OCI-LY1 (cell line): ENCODE results near the gene TOMM22.

Source experiments
- H2AFZ ChIP-seq: fragments of 200-600 bp; sonication (generic), shearing (Covaris generic); 2 replicates; pipeline ENCODE4 v1.6.0; 2014; ENCODE audit warnings: antibody characterized with exemption, mild to moderate bottlenecking, low read length
- H3F3A ChIP-seq: fragments of 200-600 bp; sonication (generic), shearing (Covaris generic); 2 replicates; pipeline ENCODE4 v1.6.0; 2014; ENCODE audit warnings: mild to moderate bottlenecking, antibody characterized with exemption, low read length, moderate library complexity; ENCODE audit not compliant: insufficient read depth
- H3K27ac ChIP-seq: fragments of 200-600 bp; sonication (generic); 2 replicates; pipeline ENCODE4 v1.5.1; 2014; ENCODE audit warnings: low read length, mixed run types, mild to moderate bottlenecking, low read depth; ENCODE audit not compliant: poor library complexity, severe bottlenecking
- H3K27me3 ChIP-seq: fragments of 200-600 bp; sonication (generic); 2 replicates; pipeline ENCODE4 v1.6.0; 2014; ENCODE audit warnings: antibody characterized with exemption, mild to moderate bottlenecking, low read length, moderate library complexity; ENCODE audit not compliant: insufficient read depth
- H3K36me3 ChIP-seq: fragments of 200-600 bp; sonication (generic); 2 replicates; pipeline ENCODE4 v1.6.1; 2014; ENCODE audit warnings: mild to moderate bottlenecking, antibody characterized with exemption, low read length, moderate library complexity, mixed read lengths; ENCODE audit not compliant: insufficient read depth
- H3K4me1 ChIP-seq: fragments of 200-600 bp; sonication (generic); 2 replicates; pipeline ENCODE4 v1.5.1; 2014; ENCODE audit warnings: mild to moderate bottlenecking, low read length, moderate library complexity; ENCODE audit not compliant: insufficient read depth, severe bottlenecking
- H3K4me2 ChIP-seq: fragments of 200-600 bp; sonication (generic), shearing (Covaris generic); 2 replicates; pipeline ENCODE4 v1.6.1; 2014; ENCODE audit warnings: low read length
- H3K4me3 ChIP-seq: fragments of 200-600 bp; sonication (generic); 2 replicates; pipeline ENCODE4 v1.5.1; 2014; ENCODE audit warnings: low read length, low read depth, mild to moderate bottlenecking, mixed read lengths; ENCODE audit not compliant: poor library complexity, severe bottlenecking
- H3K79me2 ChIP-seq: fragments of 200-600 bp; shearing (Covaris generic); 2 replicates; pipeline ENCODE4 v1.6.1; 2016; ENCODE audit warnings: mixed run types, low read length, mixed read lengths; ENCODE audit not compliant: insufficient read depth
- H3K9ac ChIP-seq: fragments of 200-600 bp; sonication (generic), shearing (Covaris generic); 2 replicates; pipeline ENCODE4 v1.6.1; 2014; ENCODE audit warnings: mild to moderate bottlenecking, low read length, mixed read lengths
- H3K9me2 ChIP-seq: fragments of 200-600 bp; sonication (generic), shearing (Covaris generic); 2 replicates; pipeline ENCODE4 v1.6.1; 2014; ENCODE audit warnings: low read depth, mild to moderate bottlenecking, low read length, mixed read lengths
- H3K9me3 ChIP-seq: fragments of 200-600 bp; shearing (Covaris generic); 2 replicates; pipeline ENCODE4 v1.6.1; 2014; ENCODE audit warnings: low read length, mixed read lengths
- H4K20me1 ChIP-seq: fragments of 200-600 bp; sonication (generic), shearing (Covaris generic); 2 replicates; pipeline ENCODE4 v1.6.0; 2016; ENCODE audit warnings: mild to moderate bottlenecking, low read length; ENCODE audit not compliant: insufficient read depth
- EZH2 ChIP-seq: fragments of 200-600 bp; sonication (generic), shearing (Covaris generic); IDR thresholded peaks from 2 replicates; pipeline ENCODE4 v1.8.0; 2017; ENCODE audit warnings: borderline replicate concordance, mixed run types, mild to moderate bottlenecking, antibody characterized with exemption, low read length, moderate library complexity, mixed read lengths
- TF ChIP-seq, protein P1 (sequence below): fragments of 200-600 bp; sonication (generic), shearing (Covaris generic); IDR thresholded peaks from 2 replicates; pipeline ENCODE4 v1.5.1; 2017; ENCODE audit warnings: mild to moderate bottlenecking, antibody characterized with exemption, low read length, moderate library complexity, mixed read lengths

The TOMM22 gene

DNA sequence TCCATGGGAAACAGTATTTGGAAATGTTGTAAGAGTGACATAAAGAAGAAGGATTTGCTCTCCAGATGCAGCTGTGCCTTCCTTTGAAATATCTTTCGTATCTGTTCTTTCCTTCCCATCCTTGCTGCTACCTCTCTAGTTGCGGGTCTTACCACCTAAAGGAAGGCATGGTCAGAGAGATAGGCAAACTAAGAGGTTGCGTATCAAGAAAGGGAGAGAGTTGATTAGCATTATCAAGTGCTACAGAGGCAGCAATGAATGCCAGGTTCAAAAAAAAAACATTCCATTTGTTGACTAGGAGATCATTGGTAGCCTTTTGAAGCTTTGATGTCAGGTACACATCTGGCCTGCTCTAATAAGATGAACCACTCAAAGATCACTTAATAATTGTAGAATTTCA lies 28.6 kb downstream of the TOMM22 start:
- H3K9me2 ChIP-seq: no peaks in the 10 kb centered on the region
- H3K9me3 ChIP-seq: no peaks in the 10 kb centered on the region
- peaks cover 33% of the 10 kb centered on the region for H3K4me1 ChIP-seq
- 0 out of 2 replicates have a peak, but pooled peaks cover 5% of the 10 kb centered on the region for H4K20me1 ChIP-seq
- TF ChIP-seq EZH2: no peak
- TF ChIP-seq, protein P1, sequence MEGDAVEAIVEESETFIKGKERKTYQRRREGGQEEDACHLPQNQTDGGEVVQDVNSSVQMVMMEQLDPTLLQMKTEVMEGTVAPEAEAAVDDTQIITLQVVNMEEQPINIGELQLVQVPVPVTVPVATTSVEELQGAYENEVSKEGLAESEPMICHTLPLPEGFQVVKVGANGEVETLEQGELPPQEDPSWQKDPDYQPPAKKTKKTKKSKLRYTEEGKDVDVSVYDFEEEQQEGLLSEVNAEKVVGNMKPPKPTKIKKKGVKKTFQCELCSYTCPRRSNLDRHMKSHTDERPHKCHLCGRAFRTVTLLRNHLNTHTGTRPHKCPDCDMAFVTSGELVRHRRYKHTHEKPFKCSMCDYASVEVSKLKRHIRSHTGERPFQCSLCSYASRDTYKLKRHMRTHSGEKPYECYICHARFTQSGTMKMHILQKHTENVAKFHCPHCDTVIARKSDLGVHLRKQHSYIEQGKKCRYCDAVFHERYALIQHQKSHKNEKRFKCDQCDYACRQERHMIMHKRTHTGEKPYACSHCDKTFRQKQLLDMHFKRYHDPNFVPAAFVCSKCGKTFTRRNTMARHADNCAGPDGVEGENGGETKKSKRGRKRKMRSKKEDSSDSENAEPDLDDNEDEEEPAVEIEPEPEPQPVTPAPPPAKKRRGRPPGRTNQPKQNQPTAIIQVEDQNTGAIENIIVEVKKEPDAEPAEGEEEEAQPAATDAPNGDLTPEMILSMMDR: no peak
- no peak overlapping the region for H3K4me2 ChIP-seq
- no peak overlapping the region for H2AFZ ChIP-seq
- no peak overlapping the region for H3K27ac ChIP-seq
- H3K36me3 ChIP-seq: peaks cover 35% of the 10 kb centered on the region; the same call in 1 of the 2 replicates
- H3K4me3 ChIP-seq: no peak overlapping the region
- no peaks in the 10 kb centered on the region for H3F3A ChIP-seq
- no peaks in the 10 kb centered on the region for H3K27me3 ChIP-seq
- peaks cover 72% of the 10 kb centered on the region for H3K79me2 ChIP-seq
- no peak overlapping the region for H3K9ac ChIP-seq

DNA sequence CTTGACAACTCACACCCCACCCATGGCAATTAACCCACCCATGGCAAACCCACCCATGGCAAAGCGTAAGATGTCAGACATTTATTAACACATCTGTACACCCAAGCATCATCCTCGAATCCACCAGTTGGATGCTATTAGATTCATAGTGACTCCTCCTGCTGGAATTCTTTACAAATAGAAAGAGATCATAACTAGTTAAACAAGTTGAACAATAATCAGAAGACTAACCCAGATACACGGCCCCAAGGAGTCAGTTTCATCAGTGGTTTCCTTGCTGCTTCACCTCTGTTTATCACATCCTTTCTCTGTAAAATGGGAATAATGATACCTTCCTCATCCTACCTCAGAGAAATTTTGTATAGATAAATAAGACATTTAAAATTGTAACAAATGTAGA lies 29.1 kb downstream of the TOMM22 start:
- Histone ChIP-seq H3K9me2 (no peaks in the 10 kb centered on the region), H4K20me1 (0 out of 2 replicates have a peak, but pooled peaks cover 5% of the 10 kb centered on the region), H3F3A (no peaks in the 10 kb centered on the region), H3K4me1 (peaks cover 33% of the 10 kb centered on the region), H3K27me3 (no peaks in the 10 kb centered on the region), H2AFZ (no peak overlapping the region), H3K27ac (no peak overlapping the region), H3K4me3 (no peak overlapping the region), H3K4me2 (no peak overlapping the region), H3K9ac (no peak overlapping the region), H3K79me2 (peaks cover 72% of the 10 kb centered on the region), H3K36me3 (peaks cover 37% of the 10 kb centered on the region; the same call in 1 of the 2 replicates), H3K9me3 (no peaks in the 10 kb centered on the region)
- TF ChIP-seq, protein P1: no peak
- no peak for TF ChIP-seq EZH2

DNA sequence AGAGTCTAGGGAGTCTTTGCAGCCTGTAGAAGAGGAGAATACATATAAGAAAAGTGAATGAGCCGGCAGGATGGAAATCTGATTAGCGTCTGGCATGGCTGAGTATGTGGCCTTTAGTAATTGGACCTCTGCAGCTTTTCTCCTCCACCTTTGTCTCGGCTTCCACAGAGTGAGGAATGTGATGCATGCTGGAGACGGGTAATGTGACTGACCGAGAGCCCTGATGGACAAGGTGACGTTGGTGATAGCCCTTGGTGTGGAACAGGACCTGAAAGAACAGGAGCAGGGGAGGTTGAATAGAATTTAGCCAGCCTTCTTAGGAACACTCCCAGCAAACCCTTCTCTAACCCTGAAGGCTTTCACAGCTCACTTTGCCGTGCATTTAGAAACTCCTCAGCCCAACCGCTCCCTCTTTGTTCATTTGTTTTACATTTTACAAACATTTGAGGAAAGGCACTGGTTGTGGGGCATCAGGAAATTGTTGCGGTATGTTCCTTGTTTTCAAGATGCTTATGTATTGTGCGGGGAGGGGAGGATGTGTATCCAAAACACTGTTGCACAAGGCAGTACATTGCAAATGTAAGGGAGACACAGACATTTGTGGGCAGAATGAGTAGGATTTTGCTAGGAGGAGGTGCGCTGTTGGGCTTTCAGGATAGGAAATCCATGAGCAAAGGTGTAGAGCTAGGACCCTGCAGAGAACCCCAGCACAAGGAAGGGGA lies 30.9 kb downstream of the TOMM22 start:
- H3K27me3 ChIP-seq: no peaks in the 10 kb centered on the region
- H3K9me2 ChIP-seq: no peaks in the 10 kb centered on the region
- H3K36me3 ChIP-seq: peaks cover 55% of the 10 kb centered on the region; the same call in 1 of the 2 replicates
- H4K20me1 ChIP-seq: 0 out of 2 replicates have a peak, but pooled peaks cover 4% of the 10 kb centered on the region
- TF ChIP-seq, protein P1: no peak
- no peak for TF ChIP-seq EZH2
- H3K4me1 ChIP-seq: peaks cover 23% of the 10 kb centered on the region
- H3K9me3 ChIP-seq: no peaks in the 10 kb centered on the region
- H3F3A ChIP-seq: no peaks in the 10 kb centered on the region
- no peak overlapping the region for H3K4me3 ChIP-seq
- H3K79me2 ChIP-seq: peaks cover 59% of the 10 kb centered on the region
- H2AFZ ChIP-seq: no peak overlapping the region
- H3K4me2 ChIP-seq: no peak overlapping the region
- H3K9ac ChIP-seq: no peak overlapping the region
- no peak overlapping the region for H3K27ac ChIP-seq
